Activated CD4-positive, alpha-beta T cell treated with anti-CD3 and anti-CD28 coated beads for 36 hours (primary cell): ENCODE results near the gene LRRC8C. TPM values are rescaled to one million over a fixed set of nuclear protein-coding genes. Genes with fewer than 3 reads are reported as not detected.

Experiments used
- ATAC-seq: fragments of 200-7000 bp; cut with Tn5 transposase; one replicate; pipeline ENCODE4 v1.10.0; 2021; ENCODE audit warnings: mild to moderate bottlenecking, moderate library complexity
- CTCF ChIA-PET: fragments of 350-600 bp; sonication (Branson Sonifier 250); formaldehyde crosslinking; loops from one replicate; lab custom pipeline; 2021; ENCODE audit warnings: antibody characterized with exemption; lab: Charles Lee
- POLR2A ChIA-PET: fragments of 350-600 bp; sonication (Branson Sonifier 250); formaldehyde crosslinking; loops from one replicate; lab custom pipeline; 2021; ENCODE audit warnings: antibody characterized with exemption, inconsistent platforms; lab: Charles Lee
- DNase-seq: peaks from one replicate; pipeline ENCODE4 v3.0.0-alpha.2; 2020
- H3K27ac Mint-ChIP-seq: one replicate; pipeline ENCODE4 v1.8.0; 2021; ENCODE audit warnings: mixed read lengths
- H3K27me3 Mint-ChIP-seq: one replicate; pipeline ENCODE4 v1.8.0; 2021; ENCODE audit warnings: mixed read lengths
- H3K36me3 Mint-ChIP-seq: one replicate; pipeline ENCODE4 v1.8.0; 2021; ENCODE audit warnings: low read depth, mixed read lengths
- H3K4me1 Mint-ChIP-seq: one replicate; pipeline ENCODE4 v1.8.0; 2021; ENCODE audit warnings: mixed read lengths
- H3K4me3 Mint-ChIP-seq: one replicate; pipeline ENCODE4 v1.8.0; 2021; ENCODE audit warnings: mild to moderate bottlenecking, moderate library complexity, mixed read lengths
- H3K9me3 Mint-ChIP-seq: one replicate; pipeline ENCODE4 v1.8.0; 2021; ENCODE audit warnings: low read depth, mixed read lengths
- intact Hi-C, 2 experiments: fragments of 100-400 bp; cut with DNase I in 1 of 2; cut with micrococcal nuclease in 1 of 2; formaldehyde crosslinking; loops; one replicate each; pipeline versions ENCODE4 v1.14.2 to v1.15.1; 2022 to 2024; cut with DNase I, micrococcal nuclease
- total RNA-seq, 2 experiments: library from RNA; stranded (reverse); gene quantifications; one replicate each; pipeline ENCODE4 v1.2.3, GENCODE V29; 2021

Gene LRRC8C
- total RNA-seq, 2 experiments from 2014 or later: 31.5 to 37.1 TPM

DNA sequence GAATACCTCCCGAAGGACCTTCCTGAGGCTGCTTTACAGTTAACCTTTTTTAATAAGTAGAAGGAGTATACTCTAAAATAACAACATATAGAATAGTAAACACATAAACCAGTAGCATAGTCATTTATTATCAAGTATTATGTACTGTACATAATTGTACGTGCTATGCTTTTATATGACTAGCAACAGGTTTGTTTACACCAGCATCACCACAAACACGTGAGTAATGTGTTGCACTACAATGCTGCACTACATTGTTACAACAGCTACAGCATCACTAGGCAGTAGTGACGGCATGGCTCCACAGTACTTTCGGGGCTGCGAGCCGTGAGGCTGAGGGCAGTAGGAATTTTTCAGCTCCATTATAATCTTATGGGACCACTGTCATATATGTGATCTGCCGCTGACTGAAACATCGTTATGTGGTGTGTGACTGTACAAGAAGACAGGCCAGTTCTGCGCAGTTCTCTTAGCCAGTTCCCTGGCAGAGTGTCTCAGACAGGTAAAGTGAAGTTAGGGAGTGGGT, 105.1 kb downstream of the LRRC8C start:
- peaks cover 48% of the 10 kb centered on the region for H3K4me1 Mint-ChIP-seq
- peak overlapping the region; percentile 21 for H3K27ac Mint-ChIP-seq

DNA sequence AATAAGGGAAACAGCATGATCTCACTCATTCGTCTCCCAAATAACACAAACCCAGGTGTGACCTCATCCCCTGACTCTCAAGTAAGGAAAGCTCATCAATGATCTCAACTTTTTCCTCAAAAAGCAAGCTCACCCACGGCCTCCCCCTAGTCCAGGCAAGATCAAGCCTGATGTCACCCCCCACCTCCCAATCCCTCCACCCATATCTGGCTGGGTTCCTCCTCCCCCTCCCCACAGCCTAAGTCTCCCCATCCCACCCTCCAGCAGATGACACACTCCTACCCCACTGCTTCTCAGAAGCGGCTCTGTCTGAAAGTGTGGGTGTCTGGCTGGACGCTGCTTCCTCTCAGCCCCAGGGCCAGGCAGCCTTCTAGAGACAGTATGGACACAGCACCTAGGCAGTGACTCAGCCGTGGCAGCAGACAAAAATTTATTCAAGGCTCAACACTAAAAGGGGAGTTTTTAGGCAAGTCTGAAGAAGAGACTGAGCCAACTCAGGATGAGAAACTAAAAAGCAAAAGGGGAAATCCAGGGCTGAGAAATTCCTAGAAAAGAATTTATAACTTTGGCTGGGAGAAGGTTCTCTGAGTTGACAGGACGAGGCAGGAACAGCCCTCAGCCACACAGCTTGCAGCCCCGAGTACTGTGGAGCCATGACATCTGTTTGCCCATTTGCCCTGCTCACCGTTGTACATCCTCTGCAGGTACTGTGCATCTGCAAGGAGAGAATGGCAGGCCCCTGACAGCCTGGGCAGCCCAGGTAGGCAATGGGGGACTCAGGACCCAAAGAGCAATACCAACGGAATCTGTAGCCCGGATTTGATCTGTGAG, 106.3 kb downstream of the LRRC8C start:
- ChIA-PET POLR2A (interaction anchor here (1.2 kb wide), 1 partner anchor 18 kb away, joined by 4 read pairs; no protein-coding TSS in a partner anchor), CTCF (interaction anchor here (1.1 to 1.3 kb wide), 3 partner anchors 14 to 726 kb away, joined by 3 to 5 read pairs (median 4); no protein-coding TSS in a partner anchor)
- H3K27me3 Mint-ChIP-seq: no peaks in the 10 kb centered on the region

More for the DNA sequence above, 105.1 kb downstream of the LRRC8C start:
- no peaks in the 10 kb centered on the region for H3K9me3 Mint-ChIP-seq
- POLR2A ChIA-PET: interaction anchor here (0.6 kb wide), 1 partner anchor 10 kb away, joined by 4 read pairs; no protein-coding TSS in a partner anchor
- H3K36me3 Mint-ChIP-seq: peaks cover 5% of the 10 kb centered on the region
- DNase-seq (no peak), ATAC-seq (no peak)
- CTCF ChIA-PET: interaction anchor here (1.1 kb wide), 2 partner anchors 10 to 58 kb away, joined by 3 read pairs; no protein-coding TSS in a partner anchor
- peak overlapping the region; percentile 9 for H3K4me3 Mint-ChIP-seq
- intact Hi-C loops: loop anchor here in 1 of 2 experiments (2.0 kb wide), 1 partner anchor 21 kb away; no protein-coding TSS in a partner anchor
- H3K27me3 Mint-ChIP-seq: no peaks in the 10 kb centered on the region

DNA sequence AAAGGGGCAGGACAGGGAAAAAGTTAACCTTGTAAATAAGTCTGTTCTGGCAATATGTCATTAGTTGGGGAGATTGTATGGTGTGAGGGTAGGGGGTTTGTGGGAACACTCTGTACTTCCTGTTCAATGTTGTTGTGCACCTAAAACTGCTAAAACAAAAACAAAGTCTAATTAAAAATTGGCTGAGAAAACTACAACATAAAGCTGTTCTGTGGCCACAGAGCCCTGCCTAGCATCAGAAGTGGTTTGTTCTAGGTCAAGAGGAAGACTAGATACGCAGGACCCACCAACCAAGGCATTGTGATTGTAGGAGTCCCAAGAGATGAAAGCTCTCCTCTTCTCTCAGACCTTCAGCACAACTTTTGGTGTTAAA, 106.9 kb downstream of the LRRC8C start:
- Mint-ChIP-seq H3K36me3 (peaks cover 5% of the 10 kb centered on the region), H3K27ac (peak overlapping the region; percentile 78), H3K4me1 (peaks cover 39% of the 10 kb centered on the region), H3K4me3 (peak overlapping the region; percentile 55), H3K9me3 (no peaks in the 10 kb centered on the region), H3K27me3 (no peaks in the 10 kb centered on the region)
- ChIA-PET POLR2A (interaction anchor here (1.2 kb wide), 1 partner anchor 18 kb away, joined by 4 read pairs; no protein-coding TSS in a partner anchor), CTCF (interaction anchor here (1.0 to 4.0 kb wide), 5 partner anchors 14 to 727 kb away, joined by 3 to 21 read pairs (median 4); no protein-coding TSS in a partner anchor)
- no peak for ATAC-seq
- intact Hi-C loops: loop anchor here (1.0 to 2.0 kb wide), 2 partner anchors 16 to 19 kb away; no protein-coding TSS in a partner anchor
- no peak for DNase-seq

More for the DNA sequence above, 106.3 kb downstream of the LRRC8C start:
- intact Hi-C loops: loop anchor here (1.0 to 2.0 kb wide), 2 partner anchors 15 to 20 kb away; no protein-coding TSS in a partner anchor
- Mint-ChIP-seq H3K36me3 (peaks cover 5% of the 10 kb centered on the region), H3K4me3 (peak overlapping the region; percentile 55), H3K4me1 (peaks cover 40% of the 10 kb centered on the region), H3K27ac (peak overlapping the region; percentile 78), H3K9me3 (no peaks in the 10 kb centered on the region)
- DNase-seq: peak; percentile 76
- peak; percentile 94 for ATAC-seq

DNA sequence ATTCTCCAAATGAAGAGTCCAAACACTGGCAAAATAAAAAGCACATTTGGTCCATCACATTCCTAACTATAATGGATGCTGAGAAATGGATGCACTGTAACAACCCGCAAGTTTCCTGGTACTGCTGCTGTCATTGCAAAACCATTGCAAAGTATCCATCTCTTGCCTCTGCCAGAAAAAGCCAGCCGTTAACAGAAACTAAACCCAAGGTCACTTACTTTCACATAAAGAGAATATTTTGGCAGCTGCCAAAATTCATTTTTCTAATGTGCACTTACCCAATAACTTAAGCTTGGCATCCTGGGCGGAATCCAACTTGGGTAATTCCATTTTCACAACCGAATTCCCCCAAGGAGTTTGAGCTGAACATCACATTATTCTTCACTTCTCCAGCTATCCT, 110.9 kb downstream of the LRRC8C start:
- DNase-seq: no peak
- ChIA-PET POLR2A (no interaction called here), CTCF (interaction anchor here (1.4 to 4.0 kb wide), 2 partner anchors 17 to 19 kb away, joined by 3 to 21 read pairs; no protein-coding TSS in a partner anchor)

DNA sequence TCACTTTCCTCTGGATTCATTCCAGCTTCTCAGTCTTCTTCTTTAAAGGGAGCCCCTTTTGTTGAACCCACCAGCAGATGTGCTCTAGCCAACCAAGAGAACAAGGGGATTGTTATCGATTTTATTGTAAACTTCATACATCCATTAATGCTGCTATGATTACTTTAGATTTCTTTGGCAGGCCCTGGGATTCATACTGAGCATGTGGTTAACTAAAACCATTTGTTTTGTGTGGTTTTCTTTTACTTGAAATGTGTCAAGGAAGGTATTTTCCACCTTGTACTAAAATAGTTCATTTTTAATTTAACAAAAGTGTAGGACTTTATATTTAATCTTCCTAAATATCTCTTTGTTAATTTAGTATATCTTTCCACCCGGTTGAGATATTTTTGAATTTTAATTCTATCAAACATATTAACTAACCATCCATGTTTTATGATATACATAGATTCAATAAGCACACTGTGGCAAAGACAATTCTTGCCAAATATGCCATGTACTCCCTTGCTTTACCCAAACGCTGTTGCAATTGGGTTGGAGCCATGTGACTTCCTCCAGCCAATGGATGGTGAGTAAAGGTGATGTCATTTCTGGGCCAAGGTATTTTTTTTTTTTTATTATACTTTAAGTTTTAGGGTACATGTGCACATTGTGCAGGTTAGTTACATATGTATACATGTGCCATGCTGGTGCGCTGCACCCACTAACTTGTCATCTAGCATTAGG, 113.7 kb downstream of the LRRC8C start:
- CTCF ChIA-PET: interaction anchor here (0.9 kb wide), 1 partner anchor 17 kb away, joined by 3 read pairs; no protein-coding TSS in a partner anchor
- peaks cover 8% of the 10 kb centered on the region for H3K36me3 Mint-ChIP-seq
- no peak for DNase-seq
- ATAC-seq: no peak
- peaks cover 13% of the 10 kb centered on the region for H3K4me1 Mint-ChIP-seq
- POLR2A ChIA-PET: no interaction called here
- no peaks in the 10 kb centered on the region for H3K27me3 Mint-ChIP-seq
- H3K9me3 Mint-ChIP-seq: no peaks in the 10 kb centered on the region
- intact Hi-C loops: no loop called here
- H3K4me3 Mint-ChIP-seq: no peak overlapping the region
- no peak overlapping the region for H3K27ac Mint-ChIP-seq

More for the DNA sequence above, 110.9 kb downstream of the LRRC8C start:
- peaks cover 38% of the 10 kb centered on the region for H3K4me1 Mint-ChIP-seq
- intact Hi-C loops: no loop called here
- H3K36me3 Mint-ChIP-seq: peaks cover 10% of the 10 kb centered on the region
- no peak for ATAC-seq
- H3K4me3 Mint-ChIP-seq: no peak overlapping the region
- no peak overlapping the region for H3K27ac Mint-ChIP-seq
- H3K27me3 Mint-ChIP-seq: no peaks in the 10 kb centered on the region
- no peaks in the 10 kb centered on the region for H3K9me3 Mint-ChIP-seq

DNA sequence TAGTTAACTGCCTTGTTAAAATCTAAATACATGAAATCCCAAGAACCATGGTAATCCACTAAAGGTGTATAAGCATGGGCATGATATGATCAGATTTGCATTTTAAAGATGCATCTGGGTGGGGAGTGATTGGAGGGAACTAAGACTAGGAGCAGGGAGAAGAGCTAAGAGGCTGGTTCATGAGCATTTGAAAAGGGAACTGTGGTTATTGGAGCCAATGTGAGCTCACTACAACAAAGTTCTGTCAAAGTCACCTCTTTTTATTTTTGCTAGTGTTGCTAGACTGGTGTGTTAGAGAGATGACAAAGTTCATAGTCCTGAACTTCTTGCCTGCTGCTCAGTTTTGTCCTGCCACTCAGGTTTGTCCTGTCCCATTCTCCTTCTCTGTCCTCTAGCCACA, 120.8 kb downstream of the LRRC8C start:
- ChIA-PET POLR2A (no interaction called here), CTCF (interaction anchor here (0.9 to 1.8 kb wide), 3 partner anchors 9 to 142 kb away, joined by 3 to 9 read pairs (median 4); no protein-coding TSS in a partner anchor)
- DNase-seq (no peak), ATAC-seq (no peak)
- H3K4me3 Mint-ChIP-seq: no peak overlapping the region
- H3K36me3 Mint-ChIP-seq: peaks cover 3% of the 10 kb centered on the region
- no peaks in the 10 kb centered on the region for H3K9me3 Mint-ChIP-seq
- peak overlapping the region; percentile 29 for H3K27ac Mint-ChIP-seq
- H3K27me3 Mint-ChIP-seq: no peaks in the 10 kb centered on the region
- peaks cover 53% of the 10 kb centered on the region for H3K4me1 Mint-ChIP-seq
- intact Hi-C loops: loop anchor here in 1 of 2 experiments (1.0 kb wide), 1 partner anchor 12 kb away; no protein-coding TSS in a partner anchor

DNA sequence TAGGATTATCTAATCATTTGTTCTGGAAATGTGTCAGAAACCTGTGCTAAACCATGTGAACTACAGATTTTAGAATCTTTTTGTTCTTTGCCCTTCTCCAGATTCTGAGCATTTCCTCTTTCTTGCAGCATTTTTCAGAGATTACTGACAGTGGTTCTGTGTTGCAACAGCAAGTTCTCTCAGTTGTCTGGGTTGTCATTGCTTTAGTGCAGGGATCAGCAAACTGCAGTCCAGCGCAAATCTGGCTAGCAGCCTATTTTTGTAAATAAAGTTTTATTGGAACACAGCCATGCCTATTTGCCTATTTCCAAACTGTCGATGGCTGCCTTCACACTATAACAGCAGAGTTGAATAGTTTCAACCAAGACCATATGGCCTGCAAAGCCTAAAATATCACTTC, 121.6 kb downstream of the LRRC8C start:
- Mint-ChIP-seq H3K4me1 (peaks cover 61% of the 10 kb centered on the region), H3K27me3 (no peaks in the 10 kb centered on the region), H3K4me3 (no peak overlapping the region), H3K36me3 (peaks cover 5% of the 10 kb centered on the region), H3K9me3 (no peaks in the 10 kb centered on the region), H3K27ac (peak overlapping the region; percentile 29)
- ChIA-PET POLR2A (no interaction called here), CTCF (interaction anchor here (1.0 to 1.1 kb wide), 2 partner anchors 10 to 122 kb away, joined by 3 to 5 read pairs; partner anchors contain the start of gene LRRC8C)
- intact Hi-C loops: loop anchor here in 1 of 2 experiments (1.0 kb wide), 1 partner anchor 13 kb away; no protein-coding TSS in a partner anchor
- DNase-seq (no peak), ATAC-seq (peak; percentile 45)

DNA sequence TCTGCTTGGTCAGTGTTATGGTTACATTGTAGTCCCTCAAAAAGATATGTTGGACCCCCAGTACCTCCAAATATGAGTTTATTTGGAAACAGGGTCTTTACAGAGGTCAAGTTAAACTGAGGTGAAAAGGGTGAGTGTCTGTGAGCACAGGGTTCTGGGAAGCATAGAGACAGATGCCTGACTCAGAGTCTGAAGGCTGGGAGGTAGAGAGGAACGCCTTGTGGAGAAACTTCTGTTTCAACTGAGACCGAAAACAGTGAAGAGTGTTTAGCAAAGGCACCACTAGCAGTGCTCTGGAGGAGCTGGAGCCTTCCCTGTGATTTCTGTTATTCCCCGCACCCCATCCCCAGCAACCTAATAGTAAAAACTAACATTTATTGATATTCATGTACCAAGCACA, 122.7 kb downstream of the LRRC8C start:
- Mint-ChIP-seq H3K4me1 (peaks cover 70% of the 10 kb centered on the region), H3K36me3 (peaks cover 5% of the 10 kb centered on the region), H3K27ac (peak overlapping the region; percentile 23), H3K4me3 (no peak overlapping the region), H3K27me3 (no peaks in the 10 kb centered on the region), H3K9me3 (no peaks in the 10 kb centered on the region)
- no peak for DNase-seq
- POLR2A ChIA-PET: interaction anchor here (0.6 to 0.7 kb wide), 2 partner anchors 15 to 36 kb away, joined by 3 to 4 read pairs; no protein-coding TSS in a partner anchor
- no peak for ATAC-seq
- intact Hi-C loops: no loop called here
- CTCF ChIA-PET: interaction anchor here (0.9 to 1.1 kb wide), 3 partner anchors 36 to 127 kb away, joined by 3 read pairs; partner anchors contain the start of gene LRRC8C

DNA sequence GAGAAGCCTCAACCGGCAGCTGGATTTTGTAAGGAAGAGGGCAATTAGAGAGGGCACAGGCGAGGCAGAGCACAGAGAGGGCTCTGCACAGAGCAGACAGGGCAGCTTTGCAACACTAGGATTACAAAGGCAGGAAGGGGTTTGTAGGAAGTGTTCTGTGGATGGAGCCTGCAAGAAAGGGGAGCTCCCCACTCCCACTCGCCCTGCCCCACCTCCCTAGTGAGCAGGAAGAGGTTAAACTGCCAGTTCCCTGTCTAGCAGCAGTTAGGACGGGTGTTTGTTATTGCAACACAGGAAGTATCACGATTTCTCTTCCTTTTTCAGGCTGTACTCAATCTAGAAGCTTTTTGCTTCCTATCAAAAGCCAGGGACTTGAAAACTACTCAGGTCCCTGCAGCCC, 124.6 kb downstream of the LRRC8C start:
- ATAC-seq: peak; percentile 88
- H3K36me3 Mint-ChIP-seq: peaks cover 5% of the 10 kb centered on the region
- H3K4me3 Mint-ChIP-seq: peak overlapping the region; percentile 54
- peaks cover 84% of the 10 kb centered on the region for H3K4me1 Mint-ChIP-seq
- no peaks in the 10 kb centered on the region for H3K9me3 Mint-ChIP-seq
- intact Hi-C loops: loop anchor here in 1 of 2 experiments (1.0 kb wide), 2 partner anchors 33 to 125 kb away; no protein-coding TSS in a partner anchor
- H3K27ac Mint-ChIP-seq: peak overlapping the region; percentile 85
- H3K27me3 Mint-ChIP-seq: no peaks in the 10 kb centered on the region
- POLR2A ChIA-PET: no interaction called here
- DNase-seq: peak; percentile 84
- CTCF ChIA-PET: interaction anchor here (0.6 to 2.2 kb wide), 5 partner anchors 44 to 154 kb away, joined by 3 to 6 read pairs (median 3); no protein-coding TSS in a partner anchor

DNA sequence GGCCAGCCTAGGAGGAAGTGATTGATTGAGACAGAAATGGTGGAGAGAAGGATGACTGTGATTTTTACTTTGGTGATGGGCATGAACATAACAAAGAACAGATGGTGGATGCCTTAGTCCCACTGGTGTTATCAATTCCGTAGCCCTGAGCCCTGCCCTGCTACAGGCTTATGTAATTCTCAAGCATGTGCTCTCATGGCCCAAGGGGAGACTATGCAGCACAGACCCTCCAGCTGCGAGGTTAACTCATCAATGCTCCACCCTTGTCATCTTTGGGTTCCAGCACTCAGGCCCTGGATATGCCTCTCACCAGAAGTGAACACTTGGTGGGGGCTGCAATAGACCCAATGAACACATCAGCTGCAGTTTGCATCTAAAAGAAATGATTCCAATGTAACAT, 125.2 kb downstream of the LRRC8C start:
- no peaks in the 10 kb centered on the region for H3K27me3 Mint-ChIP-seq
- intact Hi-C loops: loop anchor here in 1 of 2 experiments (2.0 kb wide), 1 partner anchor 19 kb away; no protein-coding TSS in a partner anchor
- H3K4me1 Mint-ChIP-seq: peaks cover 86% of the 10 kb centered on the region
- ChIA-PET POLR2A (interaction anchor here (0.6 kb wide), 1 partner anchor 11 kb away, joined by 3 read pairs; no protein-coding TSS in a partner anchor), CTCF (interaction anchor here (0.6 to 2.2 kb wide), 6 partner anchors 17 to 155 kb away, joined by 3 to 6 read pairs (median 4); no protein-coding TSS in a partner anchor)
- H3K36me3 Mint-ChIP-seq: peaks cover 3% of the 10 kb centered on the region
- H3K27ac Mint-ChIP-seq: peak overlapping the region; percentile 85
- no peak for DNase-seq
- H3K9me3 Mint-ChIP-seq: no peaks in the 10 kb centered on the region
- peak overlapping the region; percentile 54 for H3K4me3 Mint-ChIP-seq
- ATAC-seq: no peak
